HCT116 (cell line): ENCODE measurements around the gene TRIOBP. TPM values are rescaled to one million over a fixed set of nuclear protein-coding genes. Genes with fewer than 3 reads are reported as not detected.

Experiments
- ATAC-seq: fragments of 200-7000 bp; cut with Tn5 transposase; 2 replicates; pipeline ENCODE4 v1.9.1; 2020; ENCODE audit warnings: mild to moderate bottlenecking, moderate library complexity
- BruUV-seq: library from RNA; stranded (reverse); fragments of 400-500 nt; replicated peaks from 2 replicates; lab custom pipeline; 2021; lab: Mats Ljungman, UMichigan
- CTCF ChIA-PET: fragments of 300-600 bp; sonication (Branson Sonifier 250); formaldehyde crosslinking; loops from one replicate; lab custom pipeline; 2021; ENCODE audit warnings: antibody characterized with exemption; lab: Charles Lee
- POLR2A ChIA-PET: fragments of 300-600, 350-600 bp; sonication (Branson Sonifier 250); formaldehyde crosslinking; loops from one replicate; lab custom pipeline; 2021; ENCODE audit warnings: antibody characterized with exemption; lab: Charles Lee
- RAD21 ChIA-PET, 2 experiments: fragments of 300-600 bp; sonication (Branson Sonifier 250); formaldehyde crosslinking; loops; one replicate each; lab custom pipeline; 2023; ENCODE audit warnings: low total read pairs in 2 of 2; ENCODE audit not compliant: uncharacterized antibody in 2 of 2, unreplicated experiment in 2 of 2, low non-redundant PET in 1 of 2; lab: Charles Lee
- DNase-seq: peaks from one replicate; pipeline ENCODE4 v3.0.0-alpha.2; 2010; ENCODE audit warnings: low read depth, low spot score
- H2AFZ ChIP-seq: fragments of 200-600 bp; shearing (Covaris generic), sonication (generic); 2 replicates; pipeline ENCODE4 v1.6.1; 2017; ENCODE audit warnings: low read depth, mixed run types, mixed read lengths, antibody characterized with exemption, low read length; ENCODE audit not compliant: poor library complexity, severe bottlenecking
- H3K27ac ChIP-seq: 2 replicates; pipeline ENCODE4 v1.5.1; 2012; ENCODE audit warnings: low read depth, low read length
- H3K27me3 ChIP-seq: fragments of 200-600 bp; sonication (generic); 2 replicates; pipeline ENCODE4 v1.6.1; 2016; ENCODE audit warnings: mixed run types, low read length, mixed read lengths; ENCODE audit not compliant: insufficient read depth
- H3K36me3 ChIP-seq, 2 experiments: fragments of 200-500 bp in 1 of 2; fragments of 200-600 bp in 1 of 2; sonication (Bioruptor generic) in 1 of 2; sonication (generic) in 1 of 2; 2 replicates each; pipeline versions ENCODE4 v1.5.1 to v1.6.1; 2014 to 2016; ENCODE audit warnings: low read length in 2 of 2, inconsistent platforms in 1 of 2, mixed read lengths in 1 of 2, mixed run types in 1 of 2; ENCODE audit not compliant: insufficient read depth in 2 of 2, control insufficient read depth in 1 of 2
- H3K4me1 ChIP-seq, 2 experiments: fragments of 200-600 bp in 1 of 2; sonication (generic) in 1 of 2; 2 replicates each; pipeline versions ENCODE4 v1.5.1 to v1.6.1; 2012 to 2017; ENCODE audit warnings: low read length in 2 of 2, inconsistent platforms in 1 of 2, mild to moderate bottlenecking in 1 of 2, mixed read lengths in 1 of 2, mixed run types in 1 of 2, moderate library complexity in 1 of 2; ENCODE audit not compliant: insufficient read depth in 2 of 2, control insufficient read depth in 1 of 2
- H3K4me2 ChIP-seq: fragments of 200-600 bp; sonication (generic); 2 replicates; pipeline ENCODE4 v1.6.1; 2017; ENCODE audit warnings: mixed run types, low read length, mixed read lengths
- H3K4me3 ChIP-seq, 2 experiments: fragments of 200-600 bp in 1 of 2; sonication (generic) in 1 of 2; replicated peaks in 1 of 2; 2 replicates each; pipeline ENCODE4 v1.5.1; 2011 to 2016; ENCODE audit warnings: low read length in 2 of 2, control low read depth in 1 of 2, low read depth in 1 of 2, mild to moderate bottlenecking in 1 of 2, mixed read lengths in 1 of 2, mixed run types in 1 of 2
- H3K79me2 ChIP-seq: fragments of 200-600 bp; sonication (generic); 2 replicates; pipeline ENCODE4 v1.6.1; 2017; ENCODE audit warnings: mild to moderate bottlenecking, mixed run types, low read length, moderate library complexity, mixed read lengths; ENCODE audit not compliant: insufficient read depth
- H3K9ac ChIP-seq: fragments of 200-600 bp; sonication (generic); 2 replicates; pipeline ENCODE4 v1.6.1; 2016; ENCODE audit warnings: low read length, mixed read lengths
- H3K9me2 ChIP-seq: fragments of 200-600 bp; sonication (generic), shearing (Covaris generic); 2 replicates; pipeline ENCODE4 v1.6.1; 2017; ENCODE audit warnings: mixed run types, mild to moderate bottlenecking, moderate library complexity; ENCODE audit not compliant: insufficient read depth
- H3K9me3 ChIP-seq, 2 experiments: fragments of 200-500 bp in 1 of 2; fragments of 200-600 bp in 1 of 2; sonication (Bioruptor generic) in 1 of 2; sonication (generic) in 1 of 2; 2 replicates each; pipeline ENCODE4 v1.6.1; 2014 to 2017; ENCODE audit warnings: low read length in 2 of 2, mixed read lengths in 2 of 2, inconsistent platforms in 1 of 2, low read depth in 1 of 2, mild to moderate bottlenecking in 1 of 2, mixed run types in 1 of 2, moderate library complexity in 1 of 2; ENCODE audit not compliant: control insufficient read depth in 1 of 2, insufficient read depth in 1 of 2
- H4K20me1 ChIP-seq: fragments of 200-600 bp; sonication (generic), shearing (Covaris generic); 2 replicates; pipeline ENCODE4 v1.6.1; 2017; ENCODE audit warnings: mixed run types, mild to moderate bottlenecking, moderate library complexity; ENCODE audit not compliant: insufficient read depth
- CEBPB ChIP-seq: IDR thresholded peaks from 2 replicates; pipeline ENCODE4 v1.6.1; 2012; ENCODE audit warnings: low read depth
- YY1 ChIP-seq: IDR thresholded peaks from 2 replicates; pipeline ENCODE4 v1.6.1; 2011; ENCODE audit warnings: low read length, low read depth, moderate library complexity, mild to moderate bottlenecking; ENCODE audit not compliant: insufficient replicate concordance; ENCODE audit errors: extremely low read depth
- intact Hi-C: fragments of 100-400 bp; cut with micrococcal nuclease; formaldehyde crosslinking; loops from 2 replicates; pipeline ENCODE4 v1.10.0; 2022
- total RNA-seq: library from RNA; stranded (reverse); gene quantifications from one replicate; pipeline ENCODE4 v1.2.1, GENCODE V29; 2021; ENCODE audit not compliant: unreplicated experiment
- TF ChIP-seq, protein P1 (sequence below): IDR thresholded peaks from 2 replicates; pipeline ENCODE4 v1.6.1; 2011; ENCODE audit warnings: mild to moderate bottlenecking, low read length, moderate library complexity; ENCODE audit not compliant: insufficient replicate concordance; ENCODE audit errors: extremely low read depth
- TF ChIP-seq, protein P2 (sequence below): IDR thresholded peaks from 2 replicates; pipeline ENCODE4 v1.6.1; 2012; ENCODE audit warnings: low read depth

TRIOBP gene
- total RNA-seq, 1 experiment from 2014 or later, result 244 TPM

- H3K4me3 ChIP-seq, result no peak overlapping the region
- no peak overlapping the region for H3K9ac ChIP-seq
- H3K36me3 ChIP-seq, result peaks cover 5 to 12% of the 10 kb centered on the region in 2 experiments; a peak in 2 of 4 replicates
- CTCF ChIA-PET, result interaction anchor here (1.3 to 4.8 kb wide), 4 partner anchors 11 to 147 kb away, joined by 3 to 33 read pairs (median 16); partner anchors contain the start of genes ANKRD54 and GCAT
- no peaks in the 10 kb centered on the region for H3K9me2 ChIP-seq
- H3K27ac ChIP-seq, result no peak overlapping the region
- TF ChIP-seq, protein P1, sequence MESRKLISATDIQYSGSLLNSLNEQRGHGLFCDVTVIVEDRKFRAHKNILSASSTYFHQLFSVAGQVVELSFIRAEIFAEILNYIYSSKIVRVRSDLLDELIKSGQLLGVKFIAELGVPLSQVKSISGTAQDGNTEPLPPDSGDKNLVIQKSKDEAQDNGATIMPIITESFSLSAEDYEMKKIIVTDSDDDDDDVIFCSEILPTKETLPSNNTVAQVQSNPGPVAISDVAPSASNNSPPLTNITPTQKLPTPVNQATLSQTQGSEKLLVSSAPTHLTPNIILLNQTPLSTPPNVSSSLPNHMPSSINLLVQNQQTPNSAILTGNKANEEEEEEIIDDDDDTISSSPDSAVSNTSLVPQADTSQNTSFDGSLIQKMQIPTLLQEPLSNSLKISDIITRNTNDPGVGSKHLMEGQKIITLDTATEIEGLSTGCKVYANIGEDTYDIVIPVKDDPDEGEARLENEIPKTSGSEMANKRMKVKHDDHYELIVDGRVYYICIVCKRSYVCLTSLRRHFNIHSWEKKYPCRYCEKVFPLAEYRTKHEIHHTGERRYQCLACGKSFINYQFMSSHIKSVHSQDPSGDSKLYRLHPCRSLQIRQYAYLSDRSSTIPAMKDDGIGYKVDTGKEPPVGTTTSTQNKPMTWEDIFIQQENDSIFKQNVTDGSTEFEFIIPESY, result no peak
- TF ChIP-seq, protein P2, sequence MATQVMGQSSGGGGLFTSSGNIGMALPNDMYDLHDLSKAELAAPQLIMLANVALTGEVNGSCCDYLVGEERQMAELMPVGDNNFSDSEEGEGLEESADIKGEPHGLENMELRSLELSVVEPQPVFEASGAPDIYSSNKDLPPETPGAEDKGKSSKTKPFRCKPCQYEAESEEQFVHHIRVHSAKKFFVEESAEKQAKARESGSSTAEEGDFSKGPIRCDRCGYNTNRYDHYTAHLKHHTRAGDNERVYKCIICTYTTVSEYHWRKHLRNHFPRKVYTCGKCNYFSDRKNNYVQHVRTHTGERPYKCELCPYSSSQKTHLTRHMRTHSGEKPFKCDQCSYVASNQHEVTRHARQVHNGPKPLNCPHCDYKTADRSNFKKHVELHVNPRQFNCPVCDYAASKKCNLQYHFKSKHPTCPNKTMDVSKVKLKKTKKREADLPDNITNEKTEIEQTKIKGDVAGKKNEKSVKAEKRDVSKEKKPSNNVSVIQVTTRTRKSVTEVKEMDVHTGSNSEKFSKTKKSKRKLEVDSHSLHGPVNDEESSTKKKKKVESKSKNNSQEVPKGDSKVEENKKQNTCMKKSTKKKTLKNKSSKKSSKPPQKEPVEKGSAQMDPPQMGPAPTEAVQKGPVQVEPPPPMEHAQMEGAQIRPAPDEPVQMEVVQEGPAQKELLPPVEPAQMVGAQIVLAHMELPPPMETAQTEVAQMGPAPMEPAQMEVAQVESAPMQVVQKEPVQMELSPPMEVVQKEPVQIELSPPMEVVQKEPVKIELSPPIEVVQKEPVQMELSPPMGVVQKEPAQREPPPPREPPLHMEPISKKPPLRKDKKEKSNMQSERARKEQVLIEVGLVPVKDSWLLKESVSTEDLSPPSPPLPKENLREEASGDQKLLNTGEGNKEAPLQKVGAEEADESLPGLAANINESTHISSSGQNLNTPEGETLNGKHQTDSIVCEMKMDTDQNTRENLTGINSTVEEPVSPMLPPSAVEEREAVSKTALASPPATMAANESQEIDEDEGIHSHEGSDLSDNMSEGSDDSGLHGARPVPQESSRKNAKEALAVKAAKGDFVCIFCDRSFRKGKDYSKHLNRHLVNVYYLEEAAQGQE, result no peak
- TF ChIP-seq CEBPB (no peak), YY1 (no peak)
- TF ChIP-seq, all 23 proteins: peak for 0
- Histone ChIP-seq H3K79me2 (no peaks in the 10 kb centered on the region), H3K9me3 (no peaks in the 10 kb centered on the region), H2AFZ (no peak overlapping the region), H3K27me3 (no peaks in the 10 kb centered on the region), H3K4me2 (no peak overlapping the region), H3K4me1 (peaks cover 4 to 12% of the 10 kb centered on the region in 2 experiments; a peak in 3 of 4 replicates), H4K20me1 (no peaks in the 10 kb centered on the region)
- intact Hi-C loops, result no loop called here
- RAD21 ChIA-PET, result interaction anchor here in 1 of 2 experiments (1.1 to 1.3 kb wide), 2 partner anchors 116 to 146 kb away, joined by 3 to 4 read pairs; no protein-coding TSS in a partner anchor
- BruUV-seq, result no TSS peak
- DNase-seq (no peak), ATAC-seq (0 out of 2 replicates have a peak, but pooled peaks have one; percentile 3)
- POLR2A ChIA-PET, result interaction anchor here (0.6 to 3.4 kb wide), 3 partner anchors 10 to 44 kb away, joined by 3 to 19 read pairs (median 4); partner anchors contain the start of genes ANKRD54 and GCAT
Observed at GRCh38 chr22:37818409-37819104, 121.7 kb downstream of the TRIOBP start.
